ENCODE data around the gene THY1. TPM values are rescaled to one million over a fixed set of nuclear protein-coding genes. Genes with fewer than 3 reads are reported as not detected.

THY1 gene
- total and polyA plus RNA-seq, 2 of the 8 experiments (the other 6 are each of a cell fraction or from before 2014, with no cell fraction given): 286 to 2,479 TPM

DNA sequence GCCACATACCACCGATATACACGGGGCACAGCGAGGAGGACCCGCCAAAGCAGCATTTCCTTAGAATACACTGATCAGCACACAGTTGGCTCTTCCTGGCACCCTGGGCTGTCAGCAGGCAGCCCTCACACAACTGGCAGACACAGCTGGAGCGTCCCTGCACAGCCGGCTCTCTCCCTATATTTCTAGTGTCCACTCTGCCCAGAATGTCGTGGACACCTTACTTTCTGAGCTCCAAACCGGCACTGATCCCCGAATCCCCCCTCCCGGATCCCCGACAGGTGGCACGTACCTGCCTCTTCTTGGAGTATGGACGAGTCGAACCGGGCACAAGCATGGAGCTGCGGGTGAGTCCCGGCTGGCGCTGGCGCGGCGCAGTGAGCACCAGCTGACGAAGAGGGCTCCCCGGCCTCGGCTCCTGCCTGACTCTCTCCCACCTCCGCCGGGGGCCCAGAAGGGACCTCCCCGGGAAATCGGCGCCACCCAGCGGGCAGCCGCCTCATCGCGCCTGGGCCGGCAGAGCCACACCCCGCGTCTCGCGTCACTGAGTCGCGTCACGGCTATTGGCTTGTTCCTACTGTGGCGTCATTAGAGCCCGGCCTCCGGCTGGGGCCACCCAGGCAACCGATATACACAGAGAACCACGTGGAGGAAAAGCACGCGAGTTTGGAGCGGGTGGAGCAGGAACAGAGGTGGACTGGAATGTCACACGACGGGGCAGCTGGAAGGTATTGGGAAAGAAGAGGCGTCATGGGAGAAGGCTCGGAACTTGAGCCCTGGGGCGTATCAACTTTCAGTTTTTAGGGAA, 41.6 kb downstream of the THY1 start, which contains the start of gene USP2:
Gene USP2, minus strand, starts transcription at position 510 of the 808 bp plus-strand sequence. CDS start 8,210 bp downstream, outside the sequence.
- peak within 1 kb of the TSS; percentile 3; the same call in 1 of the 2 replicates for H2AK5ac ChIP-seq (ENCODE audit: low read depth, low read length)
- peak within 1 kb of the TSS; percentile 51; the same call in 1 of the 2 replicates for H2BK20ac ChIP-seq (ENCODE audit: low read length)
- H4K8ac ChIP-seq (ENCODE audit: extremely low read depth, insufficient read depth, low read length): no peak within 1 kb of the TSS; the same call in 1 of the 2 replicates
- H3K23me2 ChIP-seq (ENCODE audit: low read depth, low read length): peaks cover 21% of the 10 kb centered on the region
- H4K5ac ChIP-seq (ENCODE audit: insufficient read length, low read depth, low read length): peak within 1 kb of the TSS; percentile 3
- no peaks in the 10 kb centered on the region for H3K79me2 ChIP-seq (ENCODE audit: control insufficient read depth in 1 of 2, insufficient read depth in 2 of 2, low read length in 2 of 2)
- peaks cover 0 to 12% (median 10%) of the 10 kb centered on the region in 4 experiments; a peak in 6 of 7 replicates for H3K27me3 ChIP-seq (replicated peaks in 1 of 4; ENCODE audit: control insufficient read depth in 3 of 4, extremely low read depth in 1 of 4, insufficient read depth in 3 of 4, low read length in 3 of 4)
- H3K56ac ChIP-seq (replicated peaks; ENCODE audit: insufficient read length, low read depth, low read length): no peak within 1 kb of the TSS
- no peaks in the 10 kb centered on the region for H3K9me3 ChIP-seq (ENCODE audit: insufficient read depth in 2 of 2, low read depth in 1 of 2, low read length in 1 of 2)
- peak within 1 kb of the TSS; percentile 71; the same call in 1 of the 2 replicates for H2BK5ac ChIP-seq (ENCODE audit: low read depth, low read length)
- ChIA-PET CTCF (ENCODE audit: partially characterized antibody) (interaction anchor here (0.6 to 26.3 kb wide), 27 partner anchors 8 to 191 kb away, joined by 3 to 474 read pairs (median 6); partner anchors contain the start of genes C1QTNF5 and MFRP), POLR2A (ENCODE audit: partially characterized antibody) (interaction anchor here (0.9 to 2.9 kb wide), 9 partner anchors 8 to 90 kb away, joined by 3 to 12 read pairs (median 3); partner anchors contain the start of gene THY1)
- peak within 1 kb of the TSS; percentile 88 to 97 for H3K4me2 ChIP-seq (ENCODE audit: insufficient read depth in 1 of 2, low read depth in 2 of 2, low read length in 2 of 2)
- FAIRE-seq: no peak
- H2BK12ac ChIP-seq (ENCODE audit: low read depth, low read length): peak within 1 kb of the TSS; percentile 94; the same call in 1 of the 2 replicates
- no peaks in the 10 kb centered on the region for H3K36me3 ChIP-seq (ENCODE audit: control insufficient read depth in 2 of 4, insufficient read depth in 4 of 4, low read length in 3 of 4)
- H4K20me1 ChIP-seq (replicated peaks in 1 of 2; ENCODE audit: control insufficient read depth in 1 of 2, insufficient read depth in 2 of 2, low read length in 2 of 2): no peaks in the 10 kb centered on the region
- no peaks in the 10 kb centered on the region for H3K79me1 ChIP-seq (ENCODE audit: low read depth, low read length)
- no peak within 1 kb of the TSS for H3K14ac ChIP-seq (ENCODE audit: insufficient read length)
- peak within 1 kb of the TSS; percentile 53; the same call in 1 of the 2 replicates for H3K27ac ChIP-seq (ENCODE audit: low read depth, low read length)
- H3K23ac ChIP-seq (ENCODE audit: insufficient read length): no peak within 1 kb of the TSS
- peak within 1 kb of the TSS in 3 of 4 experiments; percentile 57 to 76 (median 74); a peak in 5 of 7 replicates for H3K9ac ChIP-seq (replicated peaks in 1 of 4; ENCODE audit: extremely low read depth in 1 of 4, low read depth in 3 of 4, low read length in 3 of 4)
- peak within 1 kb of the TSS; percentile 62 to 81 (median 66) for H3K4me3 ChIP-seq (ENCODE audit: extremely low read depth in 1 of 4, insufficient read depth in 2 of 4, low read depth in 3 of 4, low read length in 4 of 4)
- peak within 1 kb of the TSS; percentile 96 for H3K18ac ChIP-seq (ENCODE audit: extremely low read depth, low read length)
- peak within 1 kb of the TSS; percentile 83; the same call in 1 of the 2 replicates for H2AFZ ChIP-seq (ENCODE audit: low read length)
- peak within 1 kb of the TSS; percentile 69 for H4K91ac ChIP-seq (replicated peaks; ENCODE audit: insufficient read length, low read length)
- H3K4me1 ChIP-seq (replicated peaks in 1 of 4; ENCODE audit: control insufficient read depth in 3 of 4, insufficient read depth in 4 of 4, low read length in 3 of 4): peaks cover 9 to 35% (median 30%) of the 10 kb centered on the region in 4 experiments
- WGBS, 2 experiments (ENCODE audit: extremely low coverage in 1 of 2, insufficient coverage in 1 of 2, insufficient read length in 1 of 2, insufficient replicate concordance in 2 of 2, low coverage in 1 of 2, low lambda C conversion rate in 2 of 2, missing lambda C conversion rate in 1 of 2): 1% methylated on average over 44 of the region's 54 CpGs; no CpG with 5 or more reads in 1 of the 2 experiments
- H2BK15ac ChIP-seq (ENCODE audit: low read length): peak within 1 kb of the TSS; percentile 99
- no peak within 1 kb of the TSS for H2BK120ac ChIP-seq (replicated peaks; ENCODE audit: low read depth, low read length)
- no peak within 1 kb of the TSS for H3K4ac ChIP-seq (replicated peaks; ENCODE audit: insufficient read length, low read depth, low read length)
- peak in 1 of 2 experiments; percentile 99 for DNase-seq (ENCODE audit: low read depth in 1 of 2, low spot score in 2 of 2)
- TF ChIP-seq, protein P1, sequence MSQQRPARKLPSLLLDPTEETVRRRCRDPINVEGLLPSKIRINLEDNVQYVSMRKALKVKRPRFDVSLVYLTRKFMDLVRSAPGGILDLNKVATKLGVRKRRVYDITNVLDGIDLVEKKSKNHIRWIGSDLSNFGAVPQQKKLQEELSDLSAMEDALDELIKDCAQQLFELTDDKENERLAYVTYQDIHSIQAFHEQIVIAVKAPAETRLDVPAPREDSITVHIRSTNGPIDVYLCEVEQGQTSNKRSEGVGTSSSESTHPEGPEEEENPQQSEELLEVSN (IDR thresholded peaks at IDR 0.05): 0 out of 2 replicates have a peak, but pooled peaks have one; percentile 38
- TF ChIP-seq SUZ12 (IDR thresholded peaks at IDR 0.05; ENCODE audit: low read length) (no peak), SIN3A (conservative IDR thresholded peaks at IDR 0.05 in 1 of 2, IDR thresholded peaks at IDR 0.05 in 1 of 2; ENCODE audit: low read depth in 1 of 2, low read length in 2 of 2) (peak; percentile 69 to 99; a peak in 3 of 4 replicates), HDAC2 (IDR thresholded peaks at IDR 0.05; ENCODE audit: borderline replicate concordance in 1 of 2, low read depth in 2 of 2, low read length in 2 of 2) (peak; percentile 42 to 87; a peak in 2 of 4 replicates), TEAD4 (IDR thresholded peaks at IDR 0.05; ENCODE audit: low read depth, low read length) (no peak), RFX5 (IDR thresholded peaks at IDR 0.05; ENCODE audit: borderline replicate concordance, low read depth, low read length) (no peak)
